Lower leg skin (tissue), 3 donors: ENCODE measurements around the gene SMIM31.

ENCODE experiments used
- CTCF ChIP-seq, 3 donors: fragments of 450-650 bp; IDR thresholded peaks; one replicate each; pipeline ENCODE4 v1.5.1; 2016; ENCODE audit warnings: antibody characterized with exemption in 3 of 3, mild to moderate bottlenecking in 3 of 3, moderate library complexity in 2 of 3
- POLR2A ChIP-seq, 2 donors: fragments of 450-650 bp; IDR thresholded peaks; one replicate each; pipeline ENCODE4 v1.6.1; 2016 to 2017; ENCODE audit warnings: antibody characterized with exemption in 2 of 2, mild to moderate bottlenecking in 1 of 2, moderate library complexity in 1 of 2

GRCh38 chr4:164813554-164813953 is 59.6 kb downstream of the SMIM31 start:
- TF ChIP-seq CTCF (IDR thresholded peaks at IDR 0.05) (no peak), POLR2A (IDR thresholded peaks at IDR 0.05) (no peak)
